AG08395 (cell line): Measurements from ENCODE around the gene JPH3.

Experiments
- DNase-seq: peaks from one replicate; pipeline ENCODE4 v3.0.0; 2012; ENCODE audit warnings: mixed read lengths, low spot score

JPH3 gene

GRCh38 chr16:87626905-87627304, 24.6 kb downstream of the JPH3 start:
- no peak for DNase-seq

- DNase-seq = no peak
Observed at GRCh38 chr16:87627542-87628245, 25.4 kb downstream of the JPH3 start.

GRCh38 chr16:87628246-87628923, 26.1 kb downstream of the JPH3 start:
- no peak for DNase-seq

- DNase-seq = peak; percentile 55
Observed at GRCh38 chr16:87628940-87629339, 26.6 kb downstream of the JPH3 start.

GRCh38 chr16:87631067-87631466, 28.8 kb downstream of the JPH3 start:
- no peak for DNase-seq

- no peak for DNase-seq
Observed at GRCh38 chr16:87634411-87634810, 32.1 kb downstream of the JPH3 start.

- DNase-seq = peak; percentile 78
Observed at GRCh38 chr16:87635541-87636049, 33.3 kb downstream of the JPH3 start.

GRCh38 chr16:87636050-87636684, 33.9 kb downstream of the JPH3 start:
- DNase-seq = peak; percentile 97

GRCh38 chr16:87636741-87637140, 34.4 kb downstream of the JPH3 start:
- DNase-seq = no peak

GRCh38 chr16:87637357-87637756, 35.0 kb downstream of the JPH3 start:
- no peak for DNase-seq

GRCh38 chr16:87638736-87639135, 36.4 kb downstream of the JPH3 start:
- DNase-seq = no peak

GRCh38 chr16:87641721-87642120, 39.4 kb downstream of the JPH3 start:
- DNase-seq = no peak

GRCh38 chr16:87642491-87642890, 40.2 kb downstream of the JPH3 start:
- no peak for DNase-seq

GRCh38 chr16:87644186-87644585, 41.9 kb downstream of the JPH3 start:
- DNase-seq = no peak

GRCh38 chr16:87644596-87644995, 42.3 kb downstream of the JPH3 start:
- no peak for DNase-seq

GRCh38 chr16:87645802-87646201, 43.5 kb downstream of the JPH3 start:
- DNase-seq = no peak

GRCh38 chr16:87647431-87648185, 45.3 kb downstream of the JPH3 start:
- DNase-seq = no peak

- no peak for DNase-seq
Observed at GRCh38 chr16:87648236-87648635, 45.9 kb downstream of the JPH3 start.

- no peak for DNase-seq
Observed at GRCh38 chr16:87648698-87649487, 46.6 kb downstream of the JPH3 start.

GRCh38 chr16:87652386-87652785, 50.1 kb downstream of the JPH3 start:
- no peak for DNase-seq

GRCh38 chr16:87652799-87653198, 50.5 kb downstream of the JPH3 start:
- DNase-seq = no peak

- DNase-seq = no peak
Observed at GRCh38 chr16:87653234-87653633, 50.9 kb downstream of the JPH3 start.
